ENCODE measurements around the gene CEP41. TPM values are rescaled to one million over a fixed set of nuclear protein-coding genes. Genes with fewer than 3 reads are reported as not detected.

Gene CEP41
- total and polyA plus RNA-seq, 2 experiments from 2014 or later, result 17.4 to 25.0 TPM

DNA sequence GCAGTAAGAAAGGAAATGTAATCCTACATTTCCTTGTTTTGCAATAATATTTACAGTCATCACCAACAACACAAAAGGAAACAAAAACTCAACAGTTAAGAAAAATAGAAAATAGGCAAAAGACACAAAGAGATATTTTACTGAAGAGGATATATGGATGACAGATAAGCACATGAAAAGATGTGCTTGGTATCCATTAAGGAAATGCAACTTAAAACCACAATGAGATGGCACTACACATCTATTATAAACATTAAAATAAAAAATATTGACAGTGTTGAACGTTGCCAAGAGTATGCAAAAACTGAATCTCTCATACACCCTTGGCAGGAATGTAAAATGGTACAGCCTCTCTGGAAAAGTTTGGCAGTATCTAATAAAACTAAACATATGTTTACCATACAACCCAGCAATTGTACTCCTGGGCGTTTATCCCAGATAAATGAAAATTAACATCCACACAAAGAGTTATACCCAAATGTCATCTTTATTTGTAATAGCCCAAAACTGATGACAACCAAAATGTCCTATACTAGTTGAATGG lies 5.4 kb downstream of the CEP41 start:
- ATAC-seq, result no peak
- no peak overlapping the region for H3K4me3 Mint-ChIP-seq
- Histone ChIP-seq H3K27me3 (ENCODE audit: insufficient read depth) (no peaks in the 10 kb centered on the region), H3K4me3 (no peak overlapping the region), H3F3A (replicated peaks; ENCODE audit: low read depth) (no peaks in the 10 kb centered on the region), H3K4me1 (ENCODE audit: insufficient read depth) (peaks cover 14% of the 10 kb centered on the region), H3K9me2 (ENCODE audit: insufficient read depth) (no peaks in the 10 kb centered on the region), H2AFZ (no peak overlapping the region), H3K4me2 (no peak overlapping the region), H3K79me2 (replicated peaks; ENCODE audit: insufficient read depth) (peaks cover 6% of the 10 kb centered on the region; the same call in 1 of the 2 replicates), H4K20me1 (replicated peaks; ENCODE audit: insufficient read depth) (no peaks in the 10 kb centered on the region; the same call in 1 of the 2 replicates), H3K36me3 (ENCODE audit: insufficient read depth) (no peaks in the 10 kb centered on the region), H3K27ac (ENCODE audit: low read depth) (no peak overlapping the region)
- H3K27me3 Mint-ChIP-seq (ENCODE audit: insufficient read depth, low read depth, poor library complexity), result peaks cover 6% of the 10 kb centered on the region
- no peak for TF ChIP-seq EZH2phosphoT487 (IDR thresholded peaks at IDR 0.05; ENCODE audit: unreplicated experiment)
- TF ChIP-seq, protein P1, sequence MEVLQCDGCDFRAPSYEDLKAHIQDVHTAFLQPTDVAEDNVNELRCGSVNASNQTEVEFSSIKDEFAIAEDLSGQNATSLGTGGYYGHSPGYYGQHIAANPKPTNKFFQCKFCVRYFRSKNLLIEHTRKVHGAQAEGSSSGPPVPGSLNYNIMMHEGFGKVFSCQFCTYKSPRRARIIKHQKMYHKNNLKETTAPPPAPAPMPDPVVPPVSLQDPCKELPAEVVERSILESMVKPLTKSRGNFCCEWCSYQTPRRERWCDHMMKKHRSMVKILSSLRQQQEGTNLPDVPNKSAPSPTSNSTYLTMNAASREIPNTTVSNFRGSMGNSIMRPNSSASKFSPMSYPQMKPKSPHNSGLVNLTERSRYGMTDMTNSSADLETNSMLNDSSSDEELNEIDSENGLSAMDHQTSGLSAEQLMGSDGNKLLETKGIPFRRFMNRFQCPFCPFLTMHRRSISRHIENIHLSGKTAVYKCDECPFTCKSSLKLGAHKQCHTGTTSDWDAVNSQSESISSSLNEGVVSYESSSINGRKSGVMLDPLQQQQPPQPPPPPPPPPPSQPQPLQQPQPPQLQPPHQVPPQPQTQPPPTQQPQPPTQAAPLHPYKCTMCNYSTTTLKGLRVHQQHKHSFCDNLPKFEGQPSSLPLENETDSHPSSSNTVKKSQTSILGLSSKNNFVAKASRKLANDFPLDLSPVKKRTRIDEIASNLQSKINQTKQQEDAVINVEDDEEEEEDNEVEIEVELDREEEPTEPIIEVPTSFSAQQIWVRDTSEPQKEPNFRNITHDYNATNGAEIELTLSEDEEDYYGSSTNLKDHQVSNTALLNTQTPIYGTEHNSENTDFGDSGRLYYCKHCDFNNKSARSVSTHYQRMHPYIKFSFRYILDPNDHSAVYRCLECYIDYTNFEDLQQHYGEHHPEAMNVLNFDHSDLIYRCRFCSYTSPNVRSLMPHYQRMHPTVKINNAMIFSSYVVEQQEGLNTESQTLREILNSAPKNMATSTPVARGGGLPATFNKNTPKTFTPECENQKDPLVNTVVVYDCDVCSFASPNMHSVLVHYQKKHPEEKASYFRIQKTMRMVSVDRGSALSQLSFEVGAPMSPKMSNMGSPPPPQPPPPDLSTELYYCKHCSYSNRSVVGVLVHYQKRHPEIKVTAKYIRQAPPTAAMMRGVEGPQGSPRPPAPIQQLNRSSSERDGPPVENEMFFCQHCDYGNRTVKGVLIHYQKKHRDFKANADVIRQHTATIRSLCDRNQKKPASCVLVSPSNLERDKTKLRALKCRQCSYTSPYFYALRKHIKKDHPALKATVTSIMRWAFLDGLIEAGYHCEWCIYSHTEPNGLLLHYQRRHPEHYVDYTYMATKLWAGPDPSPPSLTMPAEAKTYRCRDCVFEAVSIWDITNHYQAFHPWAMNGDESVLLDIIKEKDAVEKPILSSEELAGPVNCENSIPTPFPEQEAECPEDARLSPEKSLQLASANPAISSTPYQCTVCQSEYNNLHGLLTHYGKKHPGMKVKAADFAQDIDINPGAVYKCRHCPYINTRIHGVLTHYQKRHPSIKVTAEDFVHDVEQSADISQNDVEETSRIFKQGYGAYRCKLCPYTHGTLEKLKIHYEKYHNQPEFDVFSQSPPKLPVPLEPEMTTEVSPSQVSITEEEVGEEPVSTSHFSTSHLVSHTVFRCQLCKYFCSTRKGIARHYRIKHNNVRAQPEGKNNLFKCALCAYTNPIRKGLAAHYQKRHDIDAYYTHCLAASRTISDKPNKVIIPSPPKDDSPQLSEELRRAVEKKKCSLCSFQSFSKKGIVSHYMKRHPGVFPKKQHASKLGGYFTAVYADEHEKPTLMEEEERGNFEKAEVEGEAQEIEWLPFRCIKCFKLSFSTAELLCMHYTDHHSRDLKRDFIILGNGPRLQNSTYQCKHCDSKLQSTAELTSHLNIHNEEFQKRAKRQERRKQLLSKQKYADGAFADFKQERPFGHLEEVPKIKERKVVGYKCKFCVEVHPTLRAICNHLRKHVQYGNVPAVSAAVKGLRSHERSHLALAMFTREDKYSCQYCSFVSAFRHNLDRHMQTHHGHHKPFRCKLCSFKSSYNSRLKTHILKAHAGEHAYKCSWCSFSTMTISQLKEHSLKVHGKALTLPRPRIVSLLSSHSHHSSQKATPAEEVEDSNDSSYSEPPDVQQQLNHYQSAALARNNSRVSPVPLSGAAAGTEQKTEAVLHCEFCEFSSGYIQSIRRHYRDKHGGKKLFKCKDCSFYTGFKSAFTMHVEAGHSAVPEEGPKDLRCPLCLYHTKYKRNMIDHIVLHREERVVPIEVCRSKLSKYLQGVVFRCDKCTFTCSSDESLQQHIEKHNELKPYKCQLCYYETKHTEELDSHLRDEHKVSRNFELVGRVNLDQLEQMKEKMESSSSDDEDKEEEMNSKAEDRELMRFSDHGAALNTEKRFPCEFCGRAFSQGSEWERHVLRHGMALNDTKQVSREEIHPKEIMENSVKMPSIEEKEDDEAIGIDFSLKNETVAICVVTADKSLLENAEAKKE (CRISPR knock-in tag; IDR thresholded peaks at IDR 0.05), result no peak
- TF ChIP-seq EZH2 (IDR thresholded peaks at IDR 0.05; ENCODE audit: low read depth, unreplicated experiment), result no peak
- TF ChIP-seq ZNF331 (CRISPR knock-in tag; IDR thresholded peaks at IDR 0.05; ENCODE audit: low read depth), result no peak
- TF ChIP-seq ZNF114 (CRISPR knock-in tag; IDR thresholded peaks at IDR 0.05), result no peak
- no peak for TF ChIP-seq CREB1 (CRISPR knock-in tag; IDR thresholded peaks at IDR 0.05; ENCODE audit: low read depth)
- no peak for TF ChIP-seq POLR2AphosphoS5 (IDR thresholded peaks at IDR 0.05; ENCODE audit: low read depth)
- no peak for DNase-seq (ENCODE audit: low spot score)
- no peak overlapping the region for H3K27ac Mint-ChIP-seq
- peaks cover 2% of the 10 kb centered on the region; the same call in 2 of the 3 replicates for H3K36me3 Mint-ChIP-seq (ENCODE audit: low read depth)
- peaks cover 2% of the 10 kb centered on the region; the same call in 2 of the 3 replicates for H3K9me3 Mint-ChIP-seq
- peaks cover 6% of the 10 kb centered on the region for H3K4me1 Mint-ChIP-seq

Measured in GM23338 (cell line).